ENCODE results near the gene ERP44.

DNA sequence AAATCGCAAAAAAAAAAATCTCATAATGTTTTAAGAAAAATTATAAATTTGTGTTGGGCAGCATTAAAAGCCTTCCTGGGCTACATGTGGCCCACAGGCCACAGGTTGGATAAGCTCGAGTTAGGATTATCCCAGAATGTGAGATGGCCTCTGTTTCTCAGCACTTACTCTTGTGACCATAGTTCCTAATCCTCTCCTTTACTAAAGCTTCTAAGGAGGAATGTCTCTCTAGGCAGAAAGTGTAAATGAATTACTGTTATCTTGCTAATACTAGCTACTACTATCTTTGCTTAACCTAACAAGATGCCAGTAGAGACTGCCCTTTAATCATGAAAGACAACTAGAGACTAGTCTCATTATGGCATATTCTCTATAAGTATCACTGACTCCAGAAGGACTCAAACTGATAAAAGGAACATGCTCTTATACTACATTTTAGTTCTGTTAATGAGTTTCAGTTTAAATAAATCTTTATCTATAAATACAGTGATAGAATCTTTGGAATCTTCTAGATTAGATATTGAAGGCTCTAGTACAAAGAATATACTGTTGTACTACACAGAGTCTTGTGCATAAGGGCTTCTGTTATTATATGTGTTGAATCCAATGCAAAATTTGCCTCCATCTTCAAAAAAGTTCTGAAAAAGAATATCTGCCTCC, 14.0 kb upstream of the ERP44 start:
- no peak for TF ChIP-seq GATA2 (IDR thresholded peaks at IDR 0.05; ENCODE audit: low read depth, low read length)
- TF ChIP-seq GATA3 (IDR thresholded peaks at IDR 0.05; ENCODE audit: low read depth, low read length): no peak
